Calu3 (cell line): Measurements from ENCODE around the gene HRH2. TPM values are rescaled to one million over a fixed set of nuclear protein-coding genes. Genes with fewer than 3 reads are reported as not detected.

Experiments used
- BruUV-seq: library from RNA; stranded (reverse); fragments of 400-500 nt; replicated peaks from 2 replicates; lab custom pipeline; 2021; lab: Mats Ljungman, UMichigan
- CTCF ChIA-PET: fragments of 300-600 bp; sonication (Branson Sonifier 250); formaldehyde crosslinking; loops from one replicate; lab custom pipeline; 2022; ENCODE audit warnings: antibody characterized with exemption; lab: Charles Lee
- DNase-seq: peaks from one replicate; pipeline ENCODE4 v3.0.0; 2022
- H3K27ac Mint-ChIP-seq: one replicate; pipeline ENCODE4 v1.8.0; 2022; ENCODE audit warnings: mixed read lengths; ENCODE audit not compliant: unreplicated experiment
- H3K27me3 Mint-ChIP-seq: one replicate; pipeline ENCODE4 v1.8.0; 2022; ENCODE audit warnings: mixed read lengths; ENCODE audit not compliant: unreplicated experiment
- H3K36me3 Mint-ChIP-seq: one replicate; pipeline ENCODE4 v1.8.0; 2022; ENCODE audit warnings: mild to moderate bottlenecking, moderate library complexity, mixed read lengths; ENCODE audit not compliant: insufficient read depth, unreplicated experiment
- H3K4me1 Mint-ChIP-seq: one replicate; pipeline ENCODE4 v1.8.0; 2022; ENCODE audit warnings: mild to moderate bottlenecking, low read depth, mixed read lengths; ENCODE audit not compliant: unreplicated experiment
- H3K4me3 Mint-ChIP-seq: one replicate; pipeline ENCODE4 v1.8.0; 2022; ENCODE audit warnings: mild to moderate bottlenecking, low read depth, moderate library complexity, mixed read lengths; ENCODE audit not compliant: unreplicated experiment
- H3K9me3 Mint-ChIP-seq: one replicate; pipeline ENCODE4 v1.8.0; 2022; ENCODE audit warnings: low read depth, mixed read lengths; ENCODE audit not compliant: unreplicated experiment
- CTCF ChIP-seq: fragments of 200-600 bp; IDR thresholded peaks from one replicate; pipeline ENCODE4 v1.8.0; 2022; ENCODE audit warnings: antibody characterized with exemption; ENCODE audit not compliant: unreplicated experiment
- intact Hi-C: fragments of 100-400 bp; cut with micrococcal nuclease; formaldehyde crosslinking; loops from one replicate; pipeline ENCODE4 v1.10.0; 2022; ENCODE audit not compliant: unreplicated experiment
- total RNA-seq: library from RNA; stranded (reverse); gene quantifications from 2 replicates; pipeline ENCODE4 v1.2.3, GENCODE V29; 2022

Gene HRH2
- total RNA-seq, 1 experiment from 2014 or later, result not detected

GRCh38 chr5:175675873-175676272 is 18.0 kb downstream of the HRH2 start:
- no peak overlapping the region for H3K4me3 Mint-ChIP-seq
- intact Hi-C loops, result no loop called here
- no peak for TF ChIP-seq CTCF
- H3K36me3 Mint-ChIP-seq, result no peaks in the 10 kb centered on the region
- DNase-seq, result no peak
- no TSS peak for BruUV-seq
- CTCF ChIA-PET, result interaction anchor here (1.1 kb wide), 1 partner anchor 9 kb away, joined by 3 read pairs; no protein-coding TSS in a partner anchor
- no peaks in the 10 kb centered on the region for H3K4me1 Mint-ChIP-seq
- no peak overlapping the region for H3K27ac Mint-ChIP-seq
- peaks cover 87% of the 10 kb centered on the region for H3K27me3 Mint-ChIP-seq
- no peaks in the 10 kb centered on the region for H3K9me3 Mint-ChIP-seq

- no peaks in the 10 kb centered on the region for H3K9me3 Mint-ChIP-seq
- no peaks in the 10 kb centered on the region for H3K4me1 Mint-ChIP-seq
- H3K27me3 Mint-ChIP-seq, result peaks cover 80% of the 10 kb centered on the region
- CTCF ChIA-PET, result no interaction called here
- no peak for DNase-seq
- TF ChIP-seq CTCF, result no peak
- no peak overlapping the region for H3K4me3 Mint-ChIP-seq
- H3K36me3 Mint-ChIP-seq, result no peaks in the 10 kb centered on the region
- no TSS peak for BruUV-seq
- intact Hi-C loops, result no loop called here
- H3K27ac Mint-ChIP-seq, result no peak overlapping the region
Observed at GRCh38 chr5:175677571-175677970, 19.7 kb downstream of the HRH2 start.

DNA sequence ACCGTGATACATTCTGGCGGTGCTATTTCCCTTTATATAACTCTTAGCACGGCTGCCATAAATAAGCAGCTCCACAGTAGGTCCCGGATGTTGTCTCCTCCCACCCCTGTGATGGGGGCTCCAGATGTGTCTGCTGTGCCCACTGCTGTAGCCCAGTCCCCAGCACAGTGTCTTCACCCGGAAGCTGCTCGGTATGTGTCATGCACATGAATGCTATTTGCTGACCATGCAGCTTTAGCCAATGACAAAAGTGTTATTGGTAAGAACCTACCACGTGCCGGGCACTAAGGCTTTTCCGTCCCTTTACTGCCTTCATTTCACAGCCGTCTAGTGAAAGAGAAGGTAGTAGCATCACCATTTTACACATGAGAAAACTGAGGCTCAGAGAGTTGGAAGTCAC is 20.2 kb downstream of the HRH2 start:
- H3K27me3 Mint-ChIP-seq, result peaks cover 80% of the 10 kb centered on the region
- no peak overlapping the region for H3K4me3 Mint-ChIP-seq
- no TSS peak for BruUV-seq
- CTCF ChIA-PET, result no interaction called here
- intact Hi-C loops, result no loop called here
- no peak for DNase-seq
- H3K27ac Mint-ChIP-seq, result no peak overlapping the region
- H3K36me3 Mint-ChIP-seq, result no peaks in the 10 kb centered on the region
- H3K4me1 Mint-ChIP-seq, result no peaks in the 10 kb centered on the region
- no peak for TF ChIP-seq CTCF
- no peaks in the 10 kb centered on the region for H3K9me3 Mint-ChIP-seq

- TF ChIP-seq CTCF, result no peak
- intact Hi-C loops, result no loop called here
- Mint-ChIP-seq H3K36me3 (no peaks in the 10 kb centered on the region), H3K9me3 (no peaks in the 10 kb centered on the region), H3K27me3 (peaks cover 81% of the 10 kb centered on the region), H3K4me3 (no peak overlapping the region), H3K27ac (no peak overlapping the region), H3K4me1 (no peaks in the 10 kb centered on the region)
- no TSS peak for BruUV-seq
- DNase-seq, result no peak
- CTCF ChIA-PET, result no interaction called here
Observed at GRCh38 chr5:175679411-175679810, 21.5 kb downstream of the HRH2 start.
